Ovary (tissue), 3 donors: ENCODE results near the gene CSNK1G2.

Experiments
- CTCF ChIP-seq, 3 donors: fragments of 450-650 bp in 2 of 3; fragments of 200-600 bp in 1 of 3; IDR thresholded peaks; one replicate each; pipeline versions ENCODE4 v1.5.1 to v1.8.0; 2016 to 2022; ENCODE audit warnings: antibody characterized with exemption in 3 of 3, mild to moderate bottlenecking in 1 of 3
- EP300 ChIP-seq: sonication (generic); formaldehyde crosslinking; IDR thresholded peaks from one replicate; pipeline ENCODE4 v1.6.1; 2017; ENCODE audit warnings: antibody characterized with exemption
- POLR2A ChIP-seq: fragments of 450-650 bp; IDR thresholded peaks from one replicate; pipeline ENCODE4 v1.6.1; 2017; ENCODE audit warnings: antibody characterized with exemption, mild to moderate bottlenecking, moderate library complexity
- donor health status: DM: no; HTN: no; CAD: no.

GRCh38 chr19:1911098-1911497 is 29.9 kb upstream of the CSNK1G2 start:
- TF ChIP-seq CTCF (IDR thresholded peaks at IDR 0.05) (no peak), EP300 (no peak), POLR2A (no peak)
